Breast epithelium (tissue), 4 donors: ENCODE data around the gene PRSS23. TPM values are rescaled to one million over a fixed set of nuclear protein-coding genes. Genes with fewer than 3 reads are reported as not detected.

ENCODE experiments used
- DNase-seq, 2 donors: peaks; one replicate each; pipeline ENCODE4 v3.0.0-alpha.2; 2019; ENCODE audit warnings: low spot score in 2 of 2
- H3K27ac ChIP-seq, 2 donors: fragments of 200-600 bp; sonication (generic) in 1 of 2; one replicate each; pipeline ENCODE4 v1.5.1; 2016 to 2019; ENCODE audit warnings: mild to moderate bottlenecking in 1 of 2
- H3K27me3 ChIP-seq, 2 donors: fragments of 200-600 bp; sonication (generic) in 1 of 2; one replicate each; pipeline versions ENCODE4 v1.5.1 to v1.6.0; 2017 to 2019; ENCODE audit warnings: control low read depth in 1 of 2, mild to moderate bottlenecking in 1 of 2
- H3K36me3 ChIP-seq: fragments of 200-600 bp; one replicate; pipeline ENCODE4 v1.5.1; 2019
- H3K4me1 ChIP-seq, 2 donors: fragments of 200-600 bp; sonication (generic); one replicate each; pipeline ENCODE4 v1.5.1; 2016 to 2019; ENCODE audit warnings: control low read depth in 1 of 2
- H3K4me3 ChIP-seq, 3 donors: fragments of 200-600 bp; sonication (generic); 1 replicate in 2 of 3; 2 replicates in 1 of 3; pipeline ENCODE4 v1.5.1; 2016 to 2019; ENCODE audit warnings: mild to moderate bottlenecking in 3 of 3, moderate library complexity in 2 of 3
- H3K9me3 ChIP-seq, 2 donors: fragments of 200-600 bp; sonication (generic) in 1 of 2; one replicate each; pipeline ENCODE4 v1.5.1; 2016 to 2019; ENCODE audit warnings: control low read depth in 1 of 2
- POLR2A ChIP-seq: fragments of 450-650 bp; IDR thresholded peaks from one replicate; pipeline ENCODE4 v1.6.1; 2016; ENCODE audit warnings: antibody characterized with exemption, mild to moderate bottlenecking, moderate library complexity
- POLR2AphosphoS5 ChIP-seq, 3 donors: sonication (generic); formaldehyde crosslinking; IDR thresholded peaks; one replicate each; pipeline ENCODE4 v1.6.1; 2017; ENCODE audit warnings: antibody characterized with exemption in 3 of 3
- intact Hi-C: fragments of 100-400 bp; cut with DNase I; formaldehyde crosslinking; loops from one replicate; pipeline ENCODE4 v1.15.1; 2023; ENCODE audit warnings: low total_unique reads
- total RNA-seq, 3 donors: library from RNA; depleted of rRNA; stranded (reverse); fragments of >200 nt; gene quantifications; one replicate each; pipeline ENCODE4 v1.1.0, GENCODE V29; 2016
- TF ChIP-seq, protein P1 (sequence below), 3 donors: fragments of 450-650 bp; IDR thresholded peaks; one replicate each; pipeline ENCODE4 v1.5.1; 2016 to 2017; ENCODE audit warnings: antibody characterized with exemption in 3 of 3, mild to moderate bottlenecking in 3 of 3, moderate library complexity in 3 of 3

PRSS23 gene
- total RNA-seq, 3 donors from 2014 or later: 25.2 to 53.7 (median 33.0) TPM

DNA sequence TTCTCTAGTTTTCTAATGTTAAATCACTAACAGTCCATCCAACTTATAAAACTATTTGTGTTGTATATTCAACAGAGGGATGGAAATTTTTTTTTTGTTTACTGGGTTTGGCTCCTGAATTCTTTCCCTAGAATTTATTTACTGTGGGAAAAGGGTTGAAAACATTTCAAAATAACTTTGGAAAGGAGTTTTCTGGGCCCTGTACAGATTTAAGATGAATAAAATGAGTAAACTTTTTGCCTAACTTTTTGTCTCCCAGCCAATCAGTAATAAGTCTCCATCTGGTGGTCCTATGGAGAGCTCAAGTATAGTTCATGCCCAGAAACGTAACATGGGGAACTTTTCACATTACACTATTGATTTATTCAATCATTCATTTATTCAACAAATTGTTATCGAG is 16.7 kb upstream of the PRSS23 start:
- no peaks in the 10 kb centered on the region for H3K9me3 ChIP-seq
- H3K4me3 ChIP-seq: no peak overlapping the region
- no peaks in the 10 kb centered on the region for H3K36me3 ChIP-seq
- TF ChIP-seq POLR2AphosphoS5 (IDR thresholded peaks at IDR 0.05): no peak
- no peak for TF ChIP-seq POLR2A
- TF ChIP-seq, protein P1, sequence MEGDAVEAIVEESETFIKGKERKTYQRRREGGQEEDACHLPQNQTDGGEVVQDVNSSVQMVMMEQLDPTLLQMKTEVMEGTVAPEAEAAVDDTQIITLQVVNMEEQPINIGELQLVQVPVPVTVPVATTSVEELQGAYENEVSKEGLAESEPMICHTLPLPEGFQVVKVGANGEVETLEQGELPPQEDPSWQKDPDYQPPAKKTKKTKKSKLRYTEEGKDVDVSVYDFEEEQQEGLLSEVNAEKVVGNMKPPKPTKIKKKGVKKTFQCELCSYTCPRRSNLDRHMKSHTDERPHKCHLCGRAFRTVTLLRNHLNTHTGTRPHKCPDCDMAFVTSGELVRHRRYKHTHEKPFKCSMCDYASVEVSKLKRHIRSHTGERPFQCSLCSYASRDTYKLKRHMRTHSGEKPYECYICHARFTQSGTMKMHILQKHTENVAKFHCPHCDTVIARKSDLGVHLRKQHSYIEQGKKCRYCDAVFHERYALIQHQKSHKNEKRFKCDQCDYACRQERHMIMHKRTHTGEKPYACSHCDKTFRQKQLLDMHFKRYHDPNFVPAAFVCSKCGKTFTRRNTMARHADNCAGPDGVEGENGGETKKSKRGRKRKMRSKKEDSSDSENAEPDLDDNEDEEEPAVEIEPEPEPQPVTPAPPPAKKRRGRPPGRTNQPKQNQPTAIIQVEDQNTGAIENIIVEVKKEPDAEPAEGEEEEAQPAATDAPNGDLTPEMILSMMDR (IDR thresholded peaks at IDR 0.05): no peak
- no peaks in the 10 kb centered on the region for H3K4me1 ChIP-seq
- H3K27ac ChIP-seq: no peak overlapping the region
- no peaks in the 10 kb centered on the region for H3K27me3 ChIP-seq
- no peak for DNase-seq
- intact Hi-C loops: no loop called here

DNA sequence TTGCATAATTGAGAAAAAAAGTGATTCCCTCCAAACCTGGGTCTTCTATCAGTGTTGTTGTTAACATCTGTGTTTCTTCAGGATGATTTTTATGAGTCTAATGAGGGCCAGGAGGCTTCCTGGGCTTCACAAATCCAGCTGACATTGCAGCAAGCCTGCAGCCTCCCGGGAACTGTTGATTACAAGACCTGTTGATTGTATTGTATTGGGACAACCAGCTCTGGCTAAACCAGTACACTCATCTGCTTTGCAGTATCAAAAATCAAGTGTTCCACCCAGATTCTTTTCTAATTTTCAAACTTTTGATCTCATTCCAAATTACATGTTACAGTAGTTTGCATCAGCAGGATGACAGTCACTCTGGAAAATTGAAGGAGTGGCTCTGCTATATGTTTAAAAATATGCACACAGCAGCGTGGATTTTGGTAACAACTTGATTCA is 16.1 kb upstream of the PRSS23 start:
- Histone ChIP-seq H3K4me1 (no peaks in the 10 kb centered on the region), H3K36me3 (no peaks in the 10 kb centered on the region), H3K9me3 (no peaks in the 10 kb centered on the region), H3K27ac (no peak overlapping the region), H3K4me3 (no peak overlapping the region), H3K27me3 (no peaks in the 10 kb centered on the region)
- no peak for DNase-seq
- intact Hi-C loops: no loop called here
- TF ChIP-seq POLR2AphosphoS5 (IDR thresholded peaks at IDR 0.05) (no peak), POLR2A (no peak)
- TF ChIP-seq, protein P1 (IDR thresholded peaks at IDR 0.05): no peak

DNA sequence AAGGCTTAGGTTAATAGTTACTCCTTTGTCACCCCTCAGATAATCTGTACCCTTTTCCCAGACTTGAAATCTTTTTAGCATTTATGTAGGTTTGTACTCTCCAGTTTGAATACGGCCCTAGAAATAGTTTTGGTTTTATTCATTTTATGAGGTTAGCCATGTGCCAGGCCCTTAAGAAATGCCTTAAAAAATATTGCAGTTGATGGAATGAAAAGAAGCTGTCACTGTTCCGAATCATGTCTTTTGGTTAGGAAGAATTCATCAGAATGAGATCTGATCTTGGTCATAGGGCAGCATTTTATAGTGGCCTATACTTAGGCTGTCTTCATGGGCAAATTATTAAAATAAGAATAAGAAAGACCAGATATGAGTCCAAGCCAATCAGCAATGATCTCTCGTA is 14.8 kb upstream of the PRSS23 start:
- no peaks in the 10 kb centered on the region for H3K9me3 ChIP-seq
- intact Hi-C loops: no loop called here
- no peak for DNase-seq
- H3K27ac ChIP-seq: no peak overlapping the region
- H3K36me3 ChIP-seq: no peaks in the 10 kb centered on the region
- H3K4me3 ChIP-seq: no peak overlapping the region
- H3K27me3 ChIP-seq: no peaks in the 10 kb centered on the region
- no peak for TF ChIP-seq POLR2A
- TF ChIP-seq, protein P1 (IDR thresholded peaks at IDR 0.05): no peak
- TF ChIP-seq POLR2AphosphoS5 (IDR thresholded peaks at IDR 0.05): no peak
- H3K4me1 ChIP-seq: no peaks in the 10 kb centered on the region

DNA sequence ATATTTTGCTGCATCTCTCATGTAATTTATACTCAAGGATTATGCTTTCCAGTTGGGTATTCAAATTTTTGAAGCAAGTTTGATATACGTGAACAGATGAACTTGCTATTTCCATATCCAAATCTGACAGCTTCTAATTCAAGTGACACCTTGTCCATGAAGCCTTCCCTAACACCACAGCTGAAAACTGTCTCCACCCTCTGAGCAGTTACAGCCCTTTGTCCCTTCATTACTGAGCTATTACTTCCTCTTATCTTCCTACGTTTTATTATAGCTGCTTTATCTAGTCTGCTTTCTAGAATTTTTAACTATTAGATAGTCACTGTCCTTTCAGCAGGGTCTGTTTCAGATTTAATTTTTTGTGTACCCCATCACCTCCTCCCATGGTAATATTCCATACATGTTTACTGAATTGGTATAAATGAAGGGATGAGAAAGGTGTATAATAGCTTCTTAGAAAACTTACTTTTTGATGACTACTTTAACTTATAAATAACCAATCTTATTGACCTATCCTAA is 13.3 kb upstream of the PRSS23 start:
- no peaks in the 10 kb centered on the region for H3K9me3 ChIP-seq
- H3K4me3 ChIP-seq: no peak overlapping the region
- intact Hi-C loops: no loop called here
- no peak for TF ChIP-seq POLR2AphosphoS5 (IDR thresholded peaks at IDR 0.05)
- TF ChIP-seq, protein P1 (IDR thresholded peaks at IDR 0.05): no peak
- TF ChIP-seq POLR2A: no peak
- H3K27ac ChIP-seq: no peak overlapping the region
- H3K4me1 ChIP-seq: no peaks in the 10 kb centered on the region
- no peaks in the 10 kb centered on the region for H3K36me3 ChIP-seq
- H3K27me3 ChIP-seq: no peaks in the 10 kb centered on the region
- DNase-seq: no peak

DNA sequence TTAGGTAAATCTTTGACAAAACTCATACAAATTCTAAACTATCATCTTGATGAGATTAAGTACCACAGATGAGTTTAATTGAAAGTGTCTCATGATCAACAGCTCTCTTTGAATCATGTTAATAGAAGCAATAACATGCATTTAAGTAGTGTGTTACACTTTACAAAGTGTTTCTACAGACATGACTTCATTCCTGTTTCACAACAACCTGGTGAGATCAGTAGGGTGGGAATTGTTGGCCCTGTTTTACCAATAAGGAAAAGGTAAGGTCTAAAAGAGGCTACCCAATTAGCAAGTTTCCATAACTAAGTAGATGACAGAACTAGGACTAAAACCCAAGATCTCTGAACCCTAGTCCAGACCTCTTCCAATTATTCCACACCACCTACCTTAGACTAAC is 12.7 kb upstream of the PRSS23 start:
- no peaks in the 10 kb centered on the region for H3K4me1 ChIP-seq
- no peak overlapping the region for H3K4me3 ChIP-seq
- H3K27me3 ChIP-seq: no peaks in the 10 kb centered on the region
- H3K27ac ChIP-seq: no peak overlapping the region
- H3K9me3 ChIP-seq: no peaks in the 10 kb centered on the region
- DNase-seq: no peak
- no peak for TF ChIP-seq POLR2AphosphoS5 (IDR thresholded peaks at IDR 0.05)
- no peak for TF ChIP-seq POLR2A
- TF ChIP-seq, protein P1 (IDR thresholded peaks at IDR 0.05): no peak
- no peaks in the 10 kb centered on the region for H3K36me3 ChIP-seq
- intact Hi-C loops: no loop called here
